Measurements from ENCODE around the gene KIF25.

KIF25 gene

GRCh38 chr6:168043848-168044415, 46.5 kb downstream of the KIF25 start:
- H3K4me3 ChIP-seq (ENCODE audit: low read depth, low read length), result no peak overlapping the region
- DNase-seq (ENCODE audit: low read depth), result no peak
- TF ChIP-seq POLR2A (IDR thresholded peaks at IDR 0.05; ENCODE audit: extremely low read depth, insufficient read length) (no peak), MYC (IDR thresholded peaks at IDR 0.05; ENCODE audit: low read depth, low read length) (no peak), CTCF (IDR thresholded peaks at IDR 0.05; ENCODE audit: low read depth, low read length) (no peak)
- TF ChIP-seq, protein P1, sequence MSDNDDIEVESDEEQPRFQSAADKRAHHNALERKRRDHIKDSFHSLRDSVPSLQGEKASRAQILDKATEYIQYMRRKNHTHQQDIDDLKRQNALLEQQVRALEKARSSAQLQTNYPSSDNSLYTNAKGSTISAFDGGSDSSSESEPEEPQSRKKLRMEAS (IDR thresholded peaks at IDR 0.05; ENCODE audit: low read depth, low read length), result no peak

DNA sequence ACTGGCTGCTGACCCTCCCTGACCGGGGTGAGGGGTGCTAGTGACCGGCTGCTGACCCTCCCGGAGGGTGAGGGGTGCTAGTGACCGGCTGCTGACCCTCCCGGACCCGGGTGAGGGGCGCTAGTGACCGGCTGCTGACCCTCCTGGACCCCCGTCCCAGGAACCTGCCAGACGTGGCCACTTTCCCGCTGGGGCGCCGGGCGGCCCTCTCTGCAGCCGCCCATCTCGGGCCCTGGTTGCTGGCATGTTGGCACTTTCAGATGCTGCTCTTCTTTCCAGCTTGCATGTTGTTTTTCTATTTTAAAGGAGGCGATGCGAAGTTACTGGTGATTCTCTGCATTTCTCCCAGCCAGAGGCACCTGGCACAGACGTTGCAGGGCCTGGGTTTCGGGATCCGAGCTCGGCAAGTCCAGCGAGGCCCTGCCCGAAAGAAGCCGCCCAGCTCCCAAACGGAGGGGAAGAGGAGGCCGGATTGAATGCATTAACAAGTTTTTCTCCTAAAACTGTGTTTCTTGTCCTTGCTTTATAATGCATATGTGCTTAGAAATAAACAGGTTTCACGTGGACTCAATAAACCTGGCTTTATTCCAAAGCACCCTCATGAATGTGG, 47.2 kb downstream of the KIF25 start:
- no peak for TF ChIP-seq CTCF (IDR thresholded peaks at IDR 0.05; ENCODE audit: low read depth, low read length)
- no peak for TF ChIP-seq MYC (IDR thresholded peaks at IDR 0.05; ENCODE audit: low read depth, low read length)
- no peak for TF ChIP-seq POLR2A (IDR thresholded peaks at IDR 0.05; ENCODE audit: extremely low read depth, insufficient read length)
- TF ChIP-seq, protein P1 (IDR thresholded peaks at IDR 0.05; ENCODE audit: low read depth, low read length), result no peak

GRCh38 chr6:168045141-168045691, 47.7 kb downstream of the KIF25 start:
- no peak overlapping the region for H3K4me3 ChIP-seq (ENCODE audit: low read depth, low read length)
- TF ChIP-seq, protein P1 (IDR thresholded peaks at IDR 0.05; ENCODE audit: low read depth, low read length), result no peak
- TF ChIP-seq POLR2A (IDR thresholded peaks at IDR 0.05; ENCODE audit: extremely low read depth, insufficient read length), result no peak
- no peak for TF ChIP-seq CTCF (IDR thresholded peaks at IDR 0.05; ENCODE audit: low read depth, low read length)
- no peak for TF ChIP-seq MYC (IDR thresholded peaks at IDR 0.05; ENCODE audit: low read depth, low read length)
- DNase-seq (ENCODE audit: low read depth), result no peak

More for the DNA sequence above, 47.2 kb downstream of the KIF25 start:
- no peak for DNase-seq (ENCODE audit: low read depth)
- H3K4me3 ChIP-seq (ENCODE audit: low read depth, low read length), result no peak overlapping the region

GRCh38 chr6:168045706-168046620, 48.5 kb downstream of the KIF25 start:
- H3K4me3 ChIP-seq (ENCODE audit: low read depth, low read length), result no peak overlapping the region
- TF ChIP-seq, protein P1 (IDR thresholded peaks at IDR 0.05; ENCODE audit: low read depth, low read length), result no peak
- TF ChIP-seq MYC (IDR thresholded peaks at IDR 0.05; ENCODE audit: low read depth, low read length), result no peak
- no peak for TF ChIP-seq POLR2A (IDR thresholded peaks at IDR 0.05; ENCODE audit: extremely low read depth, insufficient read length)
- no peak for DNase-seq (ENCODE audit: low read depth)

DNA sequence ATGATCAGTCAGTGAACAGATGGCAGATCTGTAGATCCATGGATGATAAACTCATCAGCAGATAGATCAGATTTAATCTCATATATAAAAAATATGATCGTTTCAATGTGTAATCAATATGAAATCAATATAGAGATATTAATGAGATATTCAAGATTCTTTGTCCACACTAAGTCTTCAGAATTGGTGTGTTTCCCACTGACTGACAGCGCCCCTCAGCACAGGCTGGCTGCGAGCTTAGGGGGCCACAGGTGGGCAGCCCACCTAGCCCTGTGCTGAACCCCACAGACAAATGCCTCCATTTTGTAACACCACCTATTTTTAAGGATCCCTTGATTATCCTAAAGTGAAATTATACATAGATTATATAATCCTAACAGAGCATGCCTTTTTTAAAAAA, 49.2 kb downstream of the KIF25 start:
- TF ChIP-seq CTCF (IDR thresholded peaks at IDR 0.05; ENCODE audit: low read depth, low read length) (no peak), POLR2A (IDR thresholded peaks at IDR 0.05; ENCODE audit: extremely low read depth, insufficient read length) (no peak), MYC (IDR thresholded peaks at IDR 0.05; ENCODE audit: low read depth, low read length) (no peak)
- TF ChIP-seq, protein P1 (IDR thresholded peaks at IDR 0.05; ENCODE audit: low read depth, low read length), result no peak
- DNase-seq (ENCODE audit: low read depth), result no peak
- H3K4me3 ChIP-seq (ENCODE audit: low read depth, low read length), result no peak overlapping the region
